Dermis microvascular lymphatic vessel endothelial cell (primary cell): ENCODE results near the gene IGFL3. TPM values are rescaled to one million over a fixed set of nuclear protein-coding genes. Genes with fewer than 3 reads are reported as not detected.
"Not testable (repeated sequence)": the region's sequence is repeated elsewhere in the genome, so short reads cannot be mapped to it uniquely, and the experiment has no call there.

Experiments used
- DNase-seq, 2 donors: peaks; one replicate each; pipeline versions ENCODE4 v3.0.0 to v3.0.0-alpha.2; 2010; ENCODE audit warnings: low read depth in 2 of 2
- total RNA-seq: library from RNA; depleted of rRNA; stranded (reverse); fragments of >200 nt; gene quantifications from 2 replicates; pipeline ENCODE4 v1.2.1, GENCODE V29; 2014

Gene IGFL3
- not detected in 2 replicates for total RNA-seq

- no peak for DNase-seq
Observed at GRCh38 chr19:46124638-46125115, at the start of gene IGFL3. IGFL3 (minus strand) TSS chr19:46124688; CDS start chr19:46124649, 39 bp downstream.

- no peak for DNase-seq
Observed at GRCh38 chr19:46173886-46174480, 49.5 kb upstream of the IGFL3 start.

- no peak for DNase-seq
Observed at GRCh38 chr19:46162731-46163130, 38.2 kb upstream of the IGFL3 start.

- DNase-seq: not testable (repeated sequence)
Observed at GRCh38 chr19:46161642-46162257, 37.3 kb upstream of the IGFL3 start.

GRCh38 chr19:46160233-46160775 lies 35.8 kb upstream of the IGFL3 start:
- no peak for DNase-seq

- DNase-seq: no peak
Observed at GRCh38 chr19:46159418-46160232, 35.1 kb upstream of the IGFL3 start.

- DNase-seq: no peak
Observed at GRCh38 chr19:46155237-46155636, 30.7 kb upstream of the IGFL3 start.

- DNase-seq: no peak
Observed at GRCh38 chr19:46150606-46151005, 26.1 kb upstream of the IGFL3 start.

- DNase-seq: no peak
Observed at GRCh38 chr19:46147791-46148288, 23.4 kb upstream of the IGFL3 start, which contains the start of gene IGFL2. IGFL2 (plus strand) TSS chr19:46148238; CDS start chr19:46148279, 41 bp downstream.

- no peak for DNase-seq
Observed at GRCh38 chr19:46147166-46147740, 22.8 kb upstream of the IGFL3 start.

- peak; percentile 47 to 68 for DNase-seq
Observed at GRCh38 chr19:46144756-46145155, 20.3 kb upstream of the IGFL3 start.

- no peak for DNase-seq
Observed at GRCh38 chr19:46142294-46142693, 17.8 kb upstream of the IGFL3 start.

GRCh38 chr19:46141421-46141820 lies 16.9 kb upstream of the IGFL3 start:
- DNase-seq: no peak

GRCh38 chr19:46137915-46138473 lies 13.5 kb upstream of the IGFL3 start:
- DNase-seq: no peak

GRCh38 chr19:46134527-46134926 lies 10.0 kb upstream of the IGFL3 start:
- DNase-seq: no peak

GRCh38 chr19:46133777-46134241 lies 9.3 kb upstream of the IGFL3 start:
- DNase-seq: no peak

- peak; percentile 87 to 96 for DNase-seq
Observed at GRCh38 chr19:46133101-46133627, 8.7 kb upstream of the IGFL3 start.

GRCh38 chr19:46132508-46133100 lies 8.1 kb upstream of the IGFL3 start:
- DNase-seq: no peak

GRCh38 chr19:46131485-46132143 lies 7.1 kb upstream of the IGFL3 start:
- peak in 1 of 2 donors; percentile 34 for DNase-seq

- no peak for DNase-seq
Observed at GRCh38 chr19:46126086-46126580, 1.6 kb upstream of the IGFL3 start.
